Suprapubic skin (tissue), 3 donors: ENCODE measurements around the gene CCDC89.

Experiments used
- CTCF ChIP-seq, 2 donors: fragments of 200-600 bp in 1 of 2; fragments of 450-650 bp in 1 of 2; sonication (generic) in 1 of 2; IDR thresholded peaks; one replicate each; pipeline ENCODE4 v1.5.1; 2016 to 2019; ENCODE audit warnings: antibody characterized with exemption in 2 of 2, mild to moderate bottlenecking in 1 of 2, moderate library complexity in 1 of 2
- EP300 ChIP-seq: sonication (generic); formaldehyde crosslinking; IDR thresholded peaks from one replicate; pipeline ENCODE4 v1.6.1; 2017; ENCODE audit warnings: antibody characterized with exemption

DNA sequence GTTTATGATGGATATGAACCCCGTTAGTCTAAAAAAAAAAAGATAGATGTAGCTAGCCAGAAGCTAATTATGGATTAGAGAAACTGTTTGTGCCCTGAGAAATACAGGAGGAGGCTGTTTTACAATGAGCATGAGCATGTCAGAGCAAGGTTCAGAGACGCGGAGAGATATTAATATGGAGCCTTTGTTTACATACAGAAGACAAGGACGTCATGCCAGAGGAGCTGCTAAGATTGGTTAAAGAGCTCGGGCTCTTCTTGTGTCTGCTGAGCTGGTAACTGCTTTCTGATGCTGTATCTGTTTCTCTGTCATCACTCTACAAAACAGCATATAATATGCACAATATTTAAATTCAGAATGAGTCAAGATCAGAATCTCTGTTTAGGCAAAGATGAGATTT, 24.9 kb upstream of the CCDC89 start:
- no peak for TF ChIP-seq CTCF (IDR thresholded peaks at IDR 0.05)
- TF ChIP-seq EP300: no peak
